Muscle of leg (tissue), 11 donors: ENCODE measurements around the gene TMEM123. TPM values are rescaled to one million over a fixed set of nuclear protein-coding genes. Genes with fewer than 3 reads are reported as not detected.

ENCODE experiments used
- DNase-seq: peaks from one replicate; pipeline ENCODE4 v3.0.0; 2013
- H3K27ac ChIP-seq: one replicate; pipeline ENCODE4 v1.5.1; 2013; ENCODE audit warnings: mild to moderate bottlenecking, low read length, control low read depth
- H3K27me3 ChIP-seq: one replicate; pipeline ENCODE4 v1.6.1; 2013; ENCODE audit warnings: low read length; ENCODE audit not compliant: control insufficient read depth, insufficient read depth
- H3K36me3 ChIP-seq: one replicate; pipeline ENCODE4 v1.6.1; 2013; ENCODE audit warnings: low read length; ENCODE audit not compliant: control insufficient read depth, insufficient read depth
- H3K4me1 ChIP-seq: one replicate; pipeline ENCODE4 v1.6.1; 2013; ENCODE audit warnings: low read length; ENCODE audit not compliant: control insufficient read depth, insufficient read depth
- H3K4me3 ChIP-seq: one replicate; pipeline ENCODE4 v1.5.1; 2013; ENCODE audit warnings: low read length, control low read depth
- H3K9me3 ChIP-seq: replicated peaks from 2 replicates; pipeline ENCODE4 v1.6.1; 2013; ENCODE audit warnings: low read depth, low read length; ENCODE audit not compliant: control insufficient read depth
- WGBS: methylation state at CpG from one replicate; pipeline ENCODE4 v1.1.5; 2013; ENCODE audit warnings: missing lambda C conversion rate; ENCODE audit not compliant: insufficient coverage; 5-methylcytosine and 5-hydroxymethylcytosine counted together
- polyA plus RNA-seq, 8 donors: library from polyadenylated mRNA; unstranded; fragments of 120-200 nt; gene quantifications; one replicate each; pipeline versions ENCODE4 v1.2.1 to v1.2.3, GENCODE V29; 2013; ENCODE audit warnings: inconsistent platforms in 1 of 8, low replicate concordance in 1 of 8; ENCODE audit not compliant: insufficient read length in 8 of 8, insufficient read depth in 1 of 8
- total RNA-seq: library from RNA; stranded (reverse); fragments of 120-200 nt; gene quantifications from one replicate; pipeline ENCODE4 v1.2.4, GENCODE V29; 2013

Gene TMEM123
- total and polyA plus RNA-seq, 9 donors = 80.2 to 158 (median 133) TPM

DNA sequence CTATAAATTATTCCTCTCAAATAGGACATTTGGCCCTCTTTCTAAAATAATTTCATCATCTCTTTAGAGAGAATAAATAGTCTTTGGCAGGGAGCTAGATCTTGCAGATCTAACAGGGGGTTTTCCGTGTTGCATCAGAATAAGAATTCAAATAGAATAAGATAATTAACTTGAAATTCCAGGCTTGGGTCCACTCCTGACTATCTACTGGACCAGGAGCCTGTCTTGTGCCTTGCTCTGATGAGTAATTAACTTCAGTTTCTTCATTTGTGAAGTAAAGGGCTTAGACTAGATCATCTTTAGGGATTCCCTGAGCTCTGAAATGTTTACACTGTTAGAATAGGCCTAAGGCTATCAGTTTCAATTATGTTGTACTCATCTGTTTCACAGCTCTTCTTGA lies 23.5 kb upstream of the TMEM123 start:
- WGBS = no CpG with 5 or more reads among the region's 1 CpG
- Histone ChIP-seq H3K36me3 (no peaks in the 10 kb centered on the region), H3K4me1 (no peaks in the 10 kb centered on the region), H3K27me3 (no peaks in the 10 kb centered on the region), H3K27ac (no peak overlapping the region), H3K9me3 (no peaks in the 10 kb centered on the region), H3K4me3 (no peak overlapping the region)
- no peak for DNase-seq

DNA sequence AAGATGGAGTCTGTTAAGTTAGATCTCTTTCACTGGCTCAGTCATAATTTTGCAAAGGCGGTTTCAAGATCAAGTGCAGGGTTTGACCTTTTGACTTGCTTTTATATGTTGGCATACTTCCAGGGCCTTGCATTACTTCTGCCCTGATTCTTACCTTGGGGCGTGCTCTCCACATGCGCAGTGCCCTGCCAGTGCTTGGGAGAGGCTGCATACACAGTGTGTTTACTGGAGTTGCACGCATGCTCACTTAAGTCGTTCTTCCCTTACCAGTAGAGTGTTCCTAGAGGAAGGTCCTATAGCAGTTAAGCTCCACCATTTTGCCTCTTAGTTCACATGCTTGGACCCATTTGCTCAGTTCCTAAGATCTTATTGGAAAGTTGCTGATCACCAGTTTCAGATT lies 21.0 kb upstream of the TMEM123 start:
- Histone ChIP-seq H3K4me3 (no peak overlapping the region), H3K27me3 (no peaks in the 10 kb centered on the region), H3K36me3 (no peaks in the 10 kb centered on the region), H3K27ac (no peak overlapping the region), H3K9me3 (no peaks in the 10 kb centered on the region), H3K4me1 (no peaks in the 10 kb centered on the region)
- DNase-seq = no peak
- 86% methylated on average over 3 of the region's 5 CpGs for WGBS

DNA sequence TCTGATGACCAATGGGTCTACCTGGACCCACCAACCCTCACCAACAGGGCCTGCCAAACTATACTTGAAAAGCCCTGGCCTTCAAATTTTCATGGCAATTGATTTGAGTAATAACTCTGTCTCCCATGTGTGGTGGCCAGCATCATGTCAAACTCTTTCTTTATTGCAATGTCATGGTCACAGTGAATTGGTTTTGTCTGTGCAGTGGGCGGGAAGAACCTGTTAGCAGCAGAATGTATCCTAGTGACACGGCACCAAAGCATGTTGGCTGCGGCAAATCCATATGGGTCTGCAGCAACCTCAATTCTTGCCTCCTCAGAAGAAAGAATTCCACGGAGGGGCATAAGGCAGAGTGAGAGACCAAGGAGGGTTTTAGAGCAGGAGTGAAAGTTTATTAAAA lies 19.6 kb upstream of the TMEM123 start:
- DNase-seq = no peak
- Histone ChIP-seq H3K36me3 (no peaks in the 10 kb centered on the region), H3K9me3 (no peaks in the 10 kb centered on the region), H3K27me3 (no peaks in the 10 kb centered on the region), H3K4me1 (no peaks in the 10 kb centered on the region), H3K4me3 (no peak overlapping the region), H3K27ac (no peak overlapping the region)
- 74% methylated on average over 4 of the region's 4 CpGs for WGBS

DNA sequence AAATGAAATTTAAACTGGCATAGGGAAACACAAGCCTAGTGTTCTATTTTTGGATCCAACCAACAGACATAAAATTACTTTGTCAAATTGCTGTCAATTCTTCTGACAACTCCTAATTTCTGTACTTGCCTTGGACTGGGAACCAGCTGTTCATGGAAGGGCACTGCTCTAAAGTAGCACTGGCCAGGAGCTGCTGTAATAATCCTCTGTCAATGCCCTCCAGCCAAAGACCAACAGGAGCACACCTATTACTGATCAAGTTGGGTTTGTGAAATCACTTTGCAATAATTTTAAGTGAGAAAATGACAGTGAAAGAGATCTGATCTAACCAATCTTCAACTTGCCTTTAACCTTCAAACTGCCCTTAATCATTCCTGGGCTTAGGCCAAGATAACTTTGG lies 18.9 kb upstream of the TMEM123 start:
- Histone ChIP-seq H3K27me3 (no peaks in the 10 kb centered on the region), H3K36me3 (no peaks in the 10 kb centered on the region), H3K4me1 (no peaks in the 10 kb centered on the region), H3K9me3 (no peaks in the 10 kb centered on the region), H3K4me3 (no peak overlapping the region), H3K27ac (no peak overlapping the region)
- no peak for DNase-seq

DNA sequence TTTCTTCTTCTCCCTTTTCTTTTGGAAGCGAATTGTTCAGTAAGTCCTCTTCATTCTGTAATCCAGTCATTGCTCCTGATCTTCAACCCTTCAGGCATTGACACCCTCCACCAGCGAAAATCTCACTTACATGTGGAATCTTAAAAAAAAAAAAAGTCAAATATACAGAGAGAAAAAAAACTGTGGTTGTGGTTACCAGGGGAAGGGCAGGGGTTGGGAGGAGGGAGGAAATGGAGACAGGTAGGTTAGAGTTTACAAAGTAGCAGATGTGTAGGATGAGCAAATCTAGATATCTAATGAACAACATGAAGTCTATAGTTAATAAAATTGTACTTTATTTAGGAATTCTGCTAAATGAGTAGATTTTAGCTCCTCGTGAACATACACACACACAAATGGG lies 17.7 kb upstream of the TMEM123 start:
- Histone ChIP-seq H3K27me3 (no peaks in the 10 kb centered on the region), H3K4me1 (no peaks in the 10 kb centered on the region), H3K9me3 (no peaks in the 10 kb centered on the region), H3K27ac (no peak overlapping the region), H3K4me3 (no peak overlapping the region), H3K36me3 (no peaks in the 10 kb centered on the region)
- no CpG with 5 or more reads among the region's 3 CpGs for WGBS
- DNase-seq = no peak

DNA sequence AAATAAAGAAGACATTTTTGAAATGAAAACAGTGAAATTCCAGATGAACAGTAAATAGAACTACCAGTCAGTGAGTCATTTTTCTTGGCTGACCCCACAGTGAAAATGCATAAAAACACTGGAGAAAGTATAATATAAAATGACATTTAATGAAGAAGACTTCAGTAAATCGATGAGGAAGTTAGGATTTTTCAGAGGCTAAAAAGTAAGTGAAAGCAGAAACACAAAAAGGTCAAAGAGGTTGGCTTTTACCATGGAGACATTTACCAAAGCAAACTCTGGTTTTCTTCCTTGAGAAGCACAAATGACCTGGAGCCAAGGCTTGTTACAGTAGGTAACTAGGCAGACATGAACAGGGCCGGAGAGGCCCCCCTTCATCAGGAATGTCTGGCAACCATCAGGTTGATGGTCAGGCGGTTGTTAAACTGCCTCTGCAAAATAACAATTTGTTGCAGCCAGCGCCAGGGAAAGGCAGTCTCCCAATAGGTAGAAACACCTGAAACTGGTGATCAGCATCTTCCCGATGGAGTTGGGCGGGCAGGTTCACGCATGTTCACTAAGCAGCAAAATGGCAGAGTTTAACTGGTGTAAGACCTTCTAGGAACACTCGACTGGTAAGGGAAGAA lies 16.7 kb upstream of the TMEM123 start:
- H3K4me1 ChIP-seq = no peaks in the 10 kb centered on the region
- H3K27me3 ChIP-seq = no peaks in the 10 kb centered on the region
- H3K4me3 ChIP-seq = no peak overlapping the region
- WGBS = 45% methylated on average over 7 of the region's 8 CpGs
- no peaks in the 10 kb centered on the region for H3K36me3 ChIP-seq
- DNase-seq = peak; percentile 32
- no peaks in the 10 kb centered on the region for H3K9me3 ChIP-seq
- H3K27ac ChIP-seq = no peak overlapping the region

DNA sequence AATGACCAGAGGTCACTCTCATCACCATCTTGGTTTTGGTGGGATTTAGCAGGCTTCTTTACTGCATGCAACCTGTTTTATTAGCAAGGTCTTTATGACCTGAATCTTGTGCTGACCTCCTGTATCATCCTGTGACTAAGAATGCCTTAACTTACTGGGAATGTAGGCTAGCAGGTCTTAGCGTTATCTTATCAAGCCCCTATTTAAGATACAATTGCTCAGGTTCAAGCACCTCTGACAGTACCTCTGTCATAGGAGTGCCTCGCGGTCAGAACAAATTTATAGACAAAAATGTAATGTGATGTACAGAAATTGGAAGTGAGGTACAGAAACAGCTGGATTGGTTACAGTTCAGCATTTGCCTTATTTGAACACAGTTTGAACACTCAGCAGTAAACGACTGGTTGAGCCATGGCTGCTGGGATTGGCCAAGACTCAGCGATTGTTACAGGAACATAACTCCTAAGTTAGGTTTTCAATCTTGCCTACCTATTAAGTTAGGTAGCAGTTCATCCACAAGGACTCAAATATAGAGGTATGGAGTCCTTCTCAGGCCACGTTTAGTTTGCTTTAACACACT lies 16.1 kb upstream of the TMEM123 start:
- 48% methylated on average over 2 of the region's 6 CpGs for WGBS
- H3K27me3 ChIP-seq = no peaks in the 10 kb centered on the region
- no peaks in the 10 kb centered on the region for H3K9me3 ChIP-seq
- H3K36me3 ChIP-seq = no peaks in the 10 kb centered on the region
- DNase-seq = no peak
- no peak overlapping the region for H3K27ac ChIP-seq
- H3K4me1 ChIP-seq = no peaks in the 10 kb centered on the region
- no peak overlapping the region for H3K4me3 ChIP-seq

DNA sequence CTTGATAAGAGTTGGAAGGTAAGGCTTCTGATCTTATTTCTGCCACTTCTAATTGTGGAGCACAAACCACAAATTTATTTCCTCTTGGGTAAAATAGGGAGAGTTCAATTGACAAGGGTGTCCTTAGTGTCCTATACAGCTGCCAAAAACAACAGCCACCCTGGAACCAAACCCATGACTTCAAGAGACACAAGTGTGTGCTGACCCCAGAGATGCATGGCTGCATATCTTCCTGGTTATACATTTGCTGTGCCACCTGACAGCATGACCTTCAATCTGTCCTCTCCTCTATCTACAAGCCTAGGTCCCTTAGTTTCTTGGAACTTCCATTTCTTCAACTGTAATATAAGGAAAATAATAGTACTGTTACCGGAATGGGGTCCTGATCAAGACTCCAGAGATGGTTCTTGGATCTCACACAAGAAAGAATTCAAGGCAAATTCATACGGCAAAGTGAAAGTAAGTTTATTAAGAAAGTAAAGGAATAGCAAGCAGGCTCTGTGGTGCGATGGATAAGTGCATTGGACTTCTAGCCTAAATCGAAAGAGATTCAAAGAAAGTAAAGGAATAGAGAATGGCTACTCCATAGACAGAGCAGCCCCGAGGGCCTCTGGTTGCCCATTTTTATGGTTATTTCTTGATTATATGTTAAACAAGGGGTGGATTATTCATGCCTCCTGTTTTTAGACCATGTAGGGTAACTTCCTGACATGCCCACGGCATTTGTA lies 15.5 kb upstream of the TMEM123 start:
- Histone ChIP-seq H3K27me3 (no peaks in the 10 kb centered on the region), H3K4me3 (no peak overlapping the region), H3K9me3 (no peaks in the 10 kb centered on the region), H3K4me1 (no peaks in the 10 kb centered on the region), H3K27ac (no peak overlapping the region), H3K36me3 (no peaks in the 10 kb centered on the region)
- WGBS = 97% methylated on average over 3 of the region's 6 CpGs
- DNase-seq = no peak

DNA sequence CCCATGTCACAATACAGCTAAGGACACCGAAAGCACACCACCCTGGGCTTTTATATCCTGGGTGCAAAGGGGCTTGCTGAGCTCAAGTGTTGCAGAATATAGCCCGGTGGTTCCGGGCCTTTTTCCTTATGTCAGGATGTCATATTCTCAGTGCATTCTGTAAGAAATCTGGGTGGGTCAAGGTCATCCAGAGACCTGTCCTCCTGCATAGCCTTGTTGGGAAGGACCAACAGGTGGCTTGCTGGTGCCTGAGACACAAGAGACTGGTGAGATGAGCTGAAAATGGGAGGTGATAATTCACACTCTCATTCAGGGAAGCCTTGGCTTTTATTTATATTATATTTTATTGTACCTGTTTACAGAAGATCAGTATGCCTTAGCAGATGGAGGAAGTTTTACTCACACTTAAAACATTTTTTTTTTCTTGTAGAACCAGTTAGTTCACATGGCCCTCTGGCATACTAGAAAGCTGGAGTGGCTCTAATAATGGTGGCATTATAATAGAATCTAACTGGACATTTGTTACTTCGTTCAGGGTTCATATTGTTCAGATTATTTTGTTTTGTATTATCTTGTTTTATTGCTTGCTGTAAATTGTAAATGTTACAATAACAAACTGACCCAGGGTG lies 14.6 kb upstream of the TMEM123 start:
- Histone ChIP-seq H3K27me3 (no peaks in the 10 kb centered on the region), H3K9me3 (no peaks in the 10 kb centered on the region), H3K27ac (no peak overlapping the region), H3K36me3 (no peaks in the 10 kb centered on the region), H3K4me1 (no peaks in the 10 kb centered on the region), H3K4me3 (no peak overlapping the region)
- WGBS = 100% methylated on average over 1 of the region's 4 CpGs
- no peak for DNase-seq

DNA sequence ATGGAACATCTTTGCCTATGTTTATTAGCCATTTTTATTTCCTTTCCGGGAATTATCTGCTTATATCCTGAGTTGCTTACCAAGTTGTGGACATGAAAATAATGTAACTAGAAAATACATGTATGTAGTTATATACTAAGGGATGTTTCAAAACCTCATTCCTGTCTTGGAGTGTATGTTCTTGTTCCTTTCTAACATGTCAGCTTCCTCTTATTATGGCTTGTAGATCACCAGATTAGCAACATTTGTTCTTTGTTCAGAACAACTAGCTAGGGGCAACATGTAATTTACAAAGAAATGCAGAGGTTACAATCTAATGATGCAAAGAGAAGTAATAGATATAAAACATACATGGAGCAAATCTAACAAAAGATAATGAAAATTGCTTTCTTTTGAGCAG lies 13.1 kb upstream of the TMEM123 start:
- H3K27ac ChIP-seq = no peak overlapping the region
- H3K27me3 ChIP-seq = no peaks in the 10 kb centered on the region
- H3K4me1 ChIP-seq = no peaks in the 10 kb centered on the region
- no CpG with 5 or more reads among the region's 1 CpG for WGBS
- H3K36me3 ChIP-seq = no peaks in the 10 kb centered on the region
- H3K4me3 ChIP-seq = no peak overlapping the region
- no peak for DNase-seq
- H3K9me3 ChIP-seq = no peaks in the 10 kb centered on the region
